ENCODE measurements around the gene SLC24A3.

The SLC24A3 gene

DNA sequence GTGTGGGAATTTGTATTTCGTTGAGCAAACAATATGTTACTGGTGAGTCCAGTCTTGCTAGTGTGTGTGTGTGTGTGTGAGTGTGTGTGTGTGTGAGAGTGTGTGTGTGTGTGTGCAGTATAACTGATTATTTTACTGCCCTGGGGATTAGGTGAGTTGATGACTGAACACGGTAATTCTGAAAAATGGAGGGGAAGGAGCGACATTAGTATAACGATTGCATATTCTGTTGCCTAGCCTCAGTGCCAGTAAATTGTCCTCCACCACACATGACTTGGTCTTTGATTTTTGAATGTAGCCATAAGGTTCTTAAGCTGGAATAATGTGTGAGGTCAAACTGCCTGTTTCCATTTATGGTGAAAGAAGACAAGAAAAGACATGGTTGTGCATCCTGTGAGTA, 121.1 kb downstream of the SLC24A3 start:
- Histone ChIP-seq H3K36me3 (ENCODE audit: insufficient read depth, low read length) (no peaks in the 10 kb centered on the region), H3K4me3 (ENCODE audit: low read length) (no peak overlapping the region), H3K4me2 (ENCODE audit: low read length) (no peak overlapping the region)

DNA sequence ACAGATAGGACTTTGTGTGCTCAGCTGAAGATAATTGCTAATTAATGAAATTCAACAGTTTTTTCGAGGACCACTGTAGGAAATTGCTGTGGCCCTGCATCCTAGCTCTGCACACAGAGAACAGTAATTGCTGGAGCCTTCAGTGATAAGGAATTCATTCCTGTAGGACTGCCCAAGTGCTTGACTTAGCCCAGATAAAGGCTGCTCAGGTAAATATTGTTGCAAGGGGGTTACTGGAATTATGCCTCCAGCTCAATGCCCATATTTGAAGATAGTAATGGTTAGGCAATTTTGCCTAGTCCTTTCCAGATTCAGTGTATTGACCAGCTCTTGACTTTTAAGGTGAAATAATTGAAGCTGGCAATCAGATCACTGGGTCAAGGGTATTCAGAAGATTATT, 122.9 kb downstream of the SLC24A3 start:
- Histone ChIP-seq H3K4me2 (ENCODE audit: low read length) (no peak overlapping the region), H3K27me3 (ENCODE audit: control insufficient read depth, insufficient read depth, low read length) (no peaks in the 10 kb centered on the region), H3K4me3 (ENCODE audit: low read length) (no peak overlapping the region), H3K4me1 (ENCODE audit: control insufficient read depth, insufficient read depth, low read length) (no peaks in the 10 kb centered on the region), H3K9me3 (replicated peaks; ENCODE audit: low read length) (no peaks in the 10 kb centered on the region), H3K36me3 (ENCODE audit: insufficient read depth, low read length) (no peaks in the 10 kb centered on the region), H3K9ac (ENCODE audit: low read depth, low read length) (no peak overlapping the region)

More for the DNA sequence above, 121.1 kb downstream of the SLC24A3 start:
- H3K27me3 ChIP-seq (ENCODE audit: control insufficient read depth, insufficient read depth, low read length): no peaks in the 10 kb centered on the region
- no peaks in the 10 kb centered on the region for H3K4me1 ChIP-seq (ENCODE audit: control insufficient read depth, insufficient read depth, low read length)
- H3K9ac ChIP-seq (ENCODE audit: low read depth, low read length): no peak overlapping the region
- H3K9me3 ChIP-seq (replicated peaks; ENCODE audit: low read length): no peaks in the 10 kb centered on the region

DNA sequence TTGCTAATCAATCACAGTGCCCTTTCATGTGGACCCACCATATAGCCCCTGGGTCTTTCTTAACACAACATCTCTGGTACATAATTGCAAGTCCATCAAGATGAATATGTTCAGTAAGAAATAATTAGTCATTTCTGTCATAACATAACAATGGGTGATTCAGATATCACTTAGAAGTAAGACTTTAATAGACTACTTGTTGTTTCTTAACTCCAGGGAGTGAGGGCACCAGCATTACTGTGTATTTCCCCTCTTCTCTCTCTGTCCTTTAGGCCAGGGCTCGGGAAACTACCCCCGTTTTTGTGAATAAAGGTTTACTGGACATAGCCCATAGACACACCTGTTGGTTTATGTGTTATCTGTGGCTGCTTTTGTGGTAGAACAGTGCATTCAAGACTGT, 123.5 kb downstream of the SLC24A3 start:
- no peak overlapping the region for H3K4me2 ChIP-seq (ENCODE audit: low read length)
- no peaks in the 10 kb centered on the region for H3K4me1 ChIP-seq (ENCODE audit: control insufficient read depth, insufficient read depth, low read length)
- no peaks in the 10 kb centered on the region for H3K36me3 ChIP-seq (ENCODE audit: insufficient read depth, low read length)
- no peaks in the 10 kb centered on the region for H3K9me3 ChIP-seq (replicated peaks; ENCODE audit: low read length)
- H3K27me3 ChIP-seq (ENCODE audit: control insufficient read depth, insufficient read depth, low read length): no peaks in the 10 kb centered on the region
- no peak overlapping the region for H3K9ac ChIP-seq (ENCODE audit: low read depth, low read length)
- no peak overlapping the region for H3K4me3 ChIP-seq (ENCODE audit: low read length)

DNA sequence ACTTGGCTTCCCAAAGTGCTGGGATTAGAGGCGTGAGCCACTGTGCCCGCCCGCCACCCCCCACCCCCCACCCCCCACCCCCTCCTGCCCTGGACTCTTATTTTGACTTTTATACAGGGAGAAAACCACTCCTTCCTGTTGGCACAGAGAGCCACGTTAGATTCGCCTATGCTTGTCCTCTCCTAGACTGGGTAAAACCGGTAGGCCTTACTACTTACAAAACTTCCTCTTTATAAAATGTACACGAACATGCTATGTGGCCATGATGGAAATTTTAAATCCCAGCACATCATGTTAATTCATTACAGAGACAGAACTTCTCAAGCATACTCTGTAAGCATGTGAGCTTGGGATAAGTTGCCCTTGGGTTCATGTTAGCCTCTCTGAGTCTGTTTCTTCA, 124.2 kb downstream of the SLC24A3 start:
- no peak overlapping the region for H3K9ac ChIP-seq (ENCODE audit: low read depth, low read length)
- H3K4me1 ChIP-seq (ENCODE audit: control insufficient read depth, insufficient read depth, low read length): no peaks in the 10 kb centered on the region
- H3K4me2 ChIP-seq (ENCODE audit: low read length): no peak overlapping the region
- no peaks in the 10 kb centered on the region for H3K9me3 ChIP-seq (replicated peaks; ENCODE audit: low read length)
- no peaks in the 10 kb centered on the region for H3K36me3 ChIP-seq (ENCODE audit: insufficient read depth, low read length)
- H3K27me3 ChIP-seq (ENCODE audit: control insufficient read depth, insufficient read depth, low read length): no peaks in the 10 kb centered on the region
- H3K4me3 ChIP-seq (ENCODE audit: low read length): no peak overlapping the region

DNA sequence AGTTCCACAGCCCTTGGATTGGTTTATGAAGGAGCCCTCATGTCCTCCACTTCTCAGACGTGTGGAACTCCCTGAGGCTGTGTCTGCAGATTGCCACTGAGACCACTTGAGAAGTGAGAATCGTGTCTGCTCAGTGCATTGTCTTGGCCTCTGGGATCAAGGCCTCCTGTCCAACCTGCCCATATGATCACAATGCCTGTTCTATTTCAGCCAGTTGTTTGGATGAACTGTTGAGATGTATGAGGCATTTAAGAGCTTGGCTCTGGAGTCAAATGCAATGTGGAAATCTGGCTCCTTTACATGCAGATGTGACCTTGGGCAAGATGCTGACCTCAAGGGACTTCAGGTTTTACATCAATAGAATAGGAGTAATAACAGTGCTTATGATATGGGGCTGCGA, 125.9 kb downstream of the SLC24A3 start:
- Histone ChIP-seq H3K4me3 (ENCODE audit: low read length) (no peak overlapping the region), H3K4me2 (ENCODE audit: low read length) (no peak overlapping the region), H3K9ac (ENCODE audit: low read depth, low read length) (no peak overlapping the region), H3K36me3 (ENCODE audit: insufficient read depth, low read length) (no peaks in the 10 kb centered on the region), H3K27me3 (ENCODE audit: control insufficient read depth, insufficient read depth, low read length) (no peaks in the 10 kb centered on the region), H3K4me1 (ENCODE audit: control insufficient read depth, insufficient read depth, low read length) (no peaks in the 10 kb centered on the region), H3K9me3 (replicated peaks; ENCODE audit: low read length) (no peaks in the 10 kb centered on the region)

DNA sequence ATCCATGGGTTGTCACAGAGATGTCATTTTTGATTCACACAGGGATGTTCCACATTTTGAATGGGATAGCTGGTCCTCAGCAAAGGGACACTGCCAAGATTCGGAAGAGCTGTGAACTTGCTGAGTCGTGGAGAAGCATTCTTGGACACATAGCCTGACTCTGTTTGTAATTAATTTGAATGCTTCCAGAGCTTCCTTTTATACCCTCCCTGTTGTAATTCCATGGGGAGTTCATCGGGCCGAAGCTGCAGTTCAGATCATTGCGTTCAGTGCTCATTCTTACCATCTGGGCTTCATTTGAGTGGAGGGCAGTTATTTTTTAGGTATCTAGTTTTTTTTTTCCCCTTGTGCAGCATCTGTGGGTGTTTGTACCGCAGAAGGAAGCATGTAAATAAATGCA, 126.5 kb downstream of the SLC24A3 start:
- Histone ChIP-seq H3K9ac (ENCODE audit: low read depth, low read length) (no peak overlapping the region), H3K9me3 (replicated peaks; ENCODE audit: low read length) (no peaks in the 10 kb centered on the region), H3K4me2 (ENCODE audit: low read length) (no peak overlapping the region), H3K4me3 (ENCODE audit: low read length) (no peak overlapping the region), H3K4me1 (ENCODE audit: control insufficient read depth, insufficient read depth, low read length) (no peaks in the 10 kb centered on the region), H3K36me3 (ENCODE audit: insufficient read depth, low read length) (no peaks in the 10 kb centered on the region), H3K27me3 (ENCODE audit: control insufficient read depth, insufficient read depth, low read length) (no peaks in the 10 kb centered on the region)

- Histone ChIP-seq H3K4me2 (ENCODE audit: low read length) (no peak overlapping the region), H3K4me3 (ENCODE audit: low read length) (no peak overlapping the region), H3K9ac (ENCODE audit: low read depth, low read length) (no peak overlapping the region), H3K27me3 (ENCODE audit: control insufficient read depth, insufficient read depth, low read length) (no peaks in the 10 kb centered on the region), H3K4me1 (ENCODE audit: control insufficient read depth, insufficient read depth, low read length) (no peaks in the 10 kb centered on the region), H3K36me3 (ENCODE audit: insufficient read depth, low read length) (no peaks in the 10 kb centered on the region), H3K9me3 (replicated peaks; ENCODE audit: low read length) (no peaks in the 10 kb centered on the region)
Observed at GRCh38 chr20:19341348-19342053, 129.1 kb downstream of the SLC24A3 start.

GRCh38 chr20:19344341-19344740, 131.9 kb downstream of the SLC24A3 start:
- no peaks in the 10 kb centered on the region for H3K27me3 ChIP-seq (ENCODE audit: control insufficient read depth, insufficient read depth, low read length)
- no peaks in the 10 kb centered on the region for H3K36me3 ChIP-seq (ENCODE audit: insufficient read depth, low read length)
- no peak overlapping the region for H3K4me3 ChIP-seq (ENCODE audit: low read length)
- H3K9me3 ChIP-seq (replicated peaks; ENCODE audit: low read length): no peaks in the 10 kb centered on the region
- H3K4me2 ChIP-seq (ENCODE audit: low read length): no peak overlapping the region
- no peak overlapping the region for H3K9ac ChIP-seq (ENCODE audit: low read depth, low read length)
- H3K4me1 ChIP-seq (ENCODE audit: control insufficient read depth, insufficient read depth, low read length): no peaks in the 10 kb centered on the region

DNA sequence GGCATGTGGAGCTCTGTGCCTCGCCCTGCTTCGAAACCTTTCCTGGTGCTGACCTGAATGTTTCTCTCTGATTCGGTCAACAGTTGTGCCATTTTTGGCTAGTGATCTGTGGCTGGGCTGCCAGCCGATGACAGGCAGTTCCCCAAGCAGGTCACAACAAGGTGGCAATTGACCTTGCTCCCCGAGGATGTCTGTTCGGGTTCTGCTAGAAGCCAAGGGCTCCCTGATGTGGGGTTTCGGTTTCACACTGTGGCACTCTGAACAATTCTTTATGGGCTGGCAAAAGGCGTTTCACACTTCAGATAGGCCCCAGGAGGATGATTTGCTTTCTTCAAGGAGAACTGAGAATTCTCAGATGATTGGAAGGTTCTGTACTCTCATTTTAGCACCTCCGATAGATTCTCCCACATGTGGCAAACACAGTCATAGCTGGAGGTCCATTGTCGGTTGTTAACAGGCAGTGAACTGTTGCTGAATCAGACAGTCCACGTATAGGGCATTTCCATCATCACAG, 135.6 kb downstream of the SLC24A3 start:
- Histone ChIP-seq H3K4me1 (ENCODE audit: control insufficient read depth, insufficient read depth, low read length) (no peaks in the 10 kb centered on the region), H3K4me2 (ENCODE audit: low read length) (no peak overlapping the region), H3K27me3 (ENCODE audit: control insufficient read depth, insufficient read depth, low read length) (no peaks in the 10 kb centered on the region), H3K4me3 (ENCODE audit: low read length) (no peak overlapping the region), H3K9ac (ENCODE audit: low read depth, low read length) (no peak overlapping the region), H3K9me3 (replicated peaks; ENCODE audit: low read length) (no peaks in the 10 kb centered on the region), H3K36me3 (ENCODE audit: insufficient read depth, low read length) (no peaks in the 10 kb centered on the region)

DNA sequence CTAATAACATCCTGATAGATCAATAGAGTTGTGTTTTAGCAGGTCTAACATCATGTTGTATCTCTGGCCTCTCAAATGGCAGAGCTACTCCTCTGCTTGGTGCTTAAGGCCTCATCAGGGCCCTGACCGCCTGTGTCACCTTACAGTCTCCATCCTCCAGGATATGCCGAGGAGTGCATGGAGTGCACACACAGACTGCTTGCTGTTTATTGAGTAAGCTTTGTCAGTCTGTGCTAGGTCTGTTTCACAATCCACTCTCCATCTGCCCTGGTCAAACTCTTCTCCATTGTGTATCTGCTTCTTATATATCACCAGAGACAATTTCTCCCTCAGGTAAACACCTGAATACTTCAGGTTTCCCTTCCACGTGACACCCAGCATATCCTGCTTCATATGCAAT, 136.1 kb downstream of the SLC24A3 start:
- H3K9ac ChIP-seq (ENCODE audit: low read depth, low read length): no peak overlapping the region
- no peaks in the 10 kb centered on the region for H3K27me3 ChIP-seq (ENCODE audit: control insufficient read depth, insufficient read depth, low read length)
- no peaks in the 10 kb centered on the region for H3K9me3 ChIP-seq (replicated peaks; ENCODE audit: low read length)
- H3K4me2 ChIP-seq (ENCODE audit: low read length): no peak overlapping the region
- no peaks in the 10 kb centered on the region for H3K36me3 ChIP-seq (ENCODE audit: insufficient read depth, low read length)
- no peak overlapping the region for H3K4me3 ChIP-seq (ENCODE audit: low read length)
- H3K4me1 ChIP-seq (ENCODE audit: control insufficient read depth, insufficient read depth, low read length): no peaks in the 10 kb centered on the region

DNA sequence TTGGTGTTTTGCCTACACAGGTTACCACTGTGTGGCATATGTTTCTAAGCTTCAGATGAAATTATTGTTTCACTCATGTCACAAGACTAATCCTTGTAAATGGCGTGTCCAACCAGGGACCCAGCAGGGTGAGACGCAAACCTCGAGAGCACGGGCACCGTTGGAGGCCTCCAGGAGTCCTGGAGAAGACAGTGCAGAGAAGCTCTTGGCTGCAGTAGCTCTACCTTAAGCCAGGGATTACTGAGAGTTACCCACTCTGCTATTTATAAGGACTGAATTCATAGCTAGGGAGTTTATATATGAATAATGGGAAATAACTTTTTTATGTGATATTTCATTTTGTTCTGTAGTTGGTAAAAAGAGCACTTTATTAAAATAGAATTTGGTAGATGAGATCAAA, 137.4 kb downstream of the SLC24A3 start:
- no peak overlapping the region for H3K4me2 ChIP-seq (ENCODE audit: low read length)
- no peak overlapping the region for H3K4me3 ChIP-seq (ENCODE audit: low read length)
- no peaks in the 10 kb centered on the region for H3K27me3 ChIP-seq (ENCODE audit: control insufficient read depth, insufficient read depth, low read length)
- H3K36me3 ChIP-seq (ENCODE audit: insufficient read depth, low read length): no peaks in the 10 kb centered on the region
- H3K4me1 ChIP-seq (ENCODE audit: control insufficient read depth, insufficient read depth, low read length): no peaks in the 10 kb centered on the region
- H3K9ac ChIP-seq (ENCODE audit: low read depth, low read length): no peak overlapping the region
- H3K9me3 ChIP-seq (replicated peaks; ENCODE audit: low read length): no peaks in the 10 kb centered on the region

GRCh38 chr20:19351542-19351941, 139.1 kb downstream of the SLC24A3 start:
- Histone ChIP-seq H3K9me3 (replicated peaks; ENCODE audit: low read length) (no peaks in the 10 kb centered on the region), H3K4me2 (ENCODE audit: low read length) (no peak overlapping the region)

More at GRCh38 chr20:19351542-19351941, 139.1 kb downstream of the SLC24A3 start:
- H3K27me3 ChIP-seq (ENCODE audit: control insufficient read depth, insufficient read depth, low read length): no peaks in the 10 kb centered on the region
- H3K4me1 ChIP-seq (ENCODE audit: control insufficient read depth, insufficient read depth, low read length): no peaks in the 10 kb centered on the region
- no peak overlapping the region for H3K4me3 ChIP-seq (ENCODE audit: low read length)
- H3K36me3 ChIP-seq (ENCODE audit: insufficient read depth, low read length): no peaks in the 10 kb centered on the region
- no peak overlapping the region for H3K9ac ChIP-seq (ENCODE audit: low read depth, low read length)
